Iris pigment epithelial cell (primary cell): Measurements from ENCODE around the gene EML2.
A peak's percentile ranks its signal among the peaks of the same experiment; 100 is the strongest.

ENCODE experiments used
- DNase-seq: peaks from one replicate; pipeline ENCODE4 v3.0.0-alpha.2; 2011; ENCODE audit warnings: low read depth

The EML2 gene

GRCh38 chr19:45584332-45585157 lies 54.7 kb downstream of the EML2 start, which contains the start of gene OPA3:
Gene OPA3, minus strand, starts transcription at chr19:45584802. Its CDS starts 38 bp downstream, at chr19:45584764.
- peak; percentile 100 for DNase-seq

GRCh38 chr19:45581576-45581975 lies 57.6 kb downstream of the EML2 start:
- peak; percentile 41 for DNase-seq

GRCh38 chr19:45578861-45579260 lies 60.3 kb downstream of the EML2 start:
- no peak for DNase-seq

- DNase-seq = peak; percentile 97
Measured at GRCh38 chr19:45577111-45577905, 61.9 kb downstream of the EML2 start.

GRCh38 chr19:45576682-45577081 lies 62.5 kb downstream of the EML2 start:
- DNase-seq = no peak

GRCh38 chr19:45575216-45575615 lies 64.0 kb downstream of the EML2 start:
- no peak for DNase-seq

GRCh38 chr19:45574526-45574925 lies 64.7 kb downstream of the EML2 start:
- DNase-seq = no peak

GRCh38 chr19:45571457-45572220 lies 67.6 kb downstream of the EML2 start:
- DNase-seq = no peak

- peak; percentile 43 for DNase-seq
Measured at GRCh38 chr19:45569619-45570421, 69.4 kb downstream of the EML2 start.

GRCh38 chr19:45568732-45569131 lies 70.5 kb downstream of the EML2 start:
- peak; percentile 79 for DNase-seq

GRCh38 chr19:45567609-45568008 lies 71.6 kb downstream of the EML2 start:
- DNase-seq = no peak

- DNase-seq = no peak
Measured at GRCh38 chr19:45564131-45564780, 74.9 kb downstream of the EML2 start.

GRCh38 chr19:45560686-45561085 lies 78.5 kb downstream of the EML2 start:
- no peak for DNase-seq

GRCh38 chr19:45560038-45560437 lies 79.2 kb downstream of the EML2 start:
- DNase-seq = no peak
